ENCODE results near the gene MEF2D. TPM values are rescaled to one million over a fixed set of nuclear protein-coding genes. Genes with fewer than 3 reads are reported as not detected.
A peak's percentile ranks its signal among the peaks of the same experiment; 100 is the strongest.

The MEF2D gene
- total RNA-seq, 2 experiments from 2014 or later, result 49.5 to 52.1 TPM

DNA sequence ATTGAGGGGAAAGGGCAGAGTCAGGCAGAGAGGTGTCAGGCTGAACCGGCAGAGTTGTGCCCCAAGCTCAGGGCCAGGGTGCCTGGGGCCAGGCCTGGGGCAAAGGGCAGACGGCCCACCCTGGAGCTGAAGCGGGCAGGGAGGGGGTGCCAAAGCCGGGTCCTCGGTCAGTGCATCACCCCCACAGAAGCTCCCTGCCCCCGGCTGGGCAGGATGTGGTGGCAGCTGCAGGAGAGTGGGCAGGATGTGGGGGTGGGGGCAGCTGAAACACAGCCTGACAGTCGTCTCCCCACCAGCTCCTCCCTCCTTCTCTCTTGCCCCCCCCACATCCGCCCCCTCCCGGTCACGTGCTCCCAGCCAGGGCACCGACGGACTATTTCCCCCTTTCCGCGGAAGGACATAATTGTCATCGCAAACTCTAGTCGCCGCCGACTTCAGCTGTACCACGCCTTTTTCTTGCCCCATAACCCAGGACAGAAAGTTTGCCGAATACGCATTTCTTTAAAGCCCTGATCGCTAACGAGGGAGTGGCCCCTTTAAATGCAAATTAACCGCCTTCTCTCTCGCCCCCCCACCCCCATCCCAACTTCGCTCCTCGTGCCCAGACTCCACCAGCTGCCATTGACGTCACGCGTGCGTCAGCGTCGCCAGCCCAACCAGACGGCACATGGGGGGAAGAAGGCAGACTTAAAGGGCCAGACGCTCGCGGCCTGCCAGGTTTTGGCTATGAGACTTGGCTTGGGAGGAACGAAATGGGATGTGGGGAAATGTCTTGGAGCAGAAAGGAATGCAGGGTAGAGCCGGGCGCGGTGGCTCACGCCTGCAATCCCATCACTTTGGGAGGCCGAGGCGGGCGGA is 4.5 kb upstream of the MEF2D start:
- Mint-ChIP-seq H3K27me3 (no peaks in the 10 kb centered on the region), H3K36me3 (ENCODE audit: low read depth) (peaks cover 6% of the 10 kb centered on the region), H3K4me3 (peak overlapping the region; percentile 64), H3K9me3 (no peaks in the 10 kb centered on the region), H3K27ac (peak overlapping the region; percentile 97), H3K4me1 (peaks cover 75% of the 10 kb centered on the region)
- peak; percentile 98 for DNase-seq
- ChIA-PET CTCF (interaction anchor here (0.7 to 2.4 kb wide), 11 partner anchors 13 to 156 kb away, joined by 3 to 16 read pairs (median 3); no protein-coding TSS in a partner anchor), POLR2A (interaction anchor here (0.6 to 11.0 kb wide), 18 partner anchors 10 to 572 kb away, joined by 3 to 286 read pairs (median 4); partner anchors contain the start of genes HDGF, ISG20L2, METTL25B and NAXE)

DNA sequence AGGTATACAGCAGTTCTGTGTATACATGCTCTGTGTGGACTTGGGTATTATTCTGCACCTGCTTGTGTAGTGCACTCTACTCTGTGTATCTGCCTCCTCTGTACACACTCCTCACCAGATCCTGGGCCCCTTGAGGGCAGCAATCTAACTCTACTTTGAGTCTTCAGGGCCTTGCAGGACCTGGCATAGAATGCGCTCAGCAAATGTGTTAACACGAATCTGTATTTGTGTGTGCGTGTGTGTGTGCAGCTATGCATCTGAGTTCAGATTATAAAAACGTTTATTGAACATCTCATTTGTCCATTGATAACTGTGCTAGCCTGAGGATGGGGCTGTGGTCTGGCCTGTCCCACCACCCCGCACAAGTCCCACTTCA is 3.9 kb upstream of the MEF2D start:
- H3K36me3 Mint-ChIP-seq (ENCODE audit: low read depth), result peaks cover 6% of the 10 kb centered on the region
- H3K27ac Mint-ChIP-seq, result peak overlapping the region; percentile 97
- ChIA-PET CTCF (interaction anchor here (0.7 to 2.4 kb wide), 10 partner anchors 13 to 157 kb away, joined by 3 to 16 read pairs (median 4); no protein-coding TSS in a partner anchor), POLR2A (interaction anchor here (0.6 to 11.0 kb wide), 17 partner anchors 9 to 571 kb away, joined by 3 to 286 read pairs (median 4); partner anchors contain the start of genes HDGF, ISG20L2, METTL25B and NAXE)
- no peaks in the 10 kb centered on the region for H3K9me3 Mint-ChIP-seq
- H3K27me3 Mint-ChIP-seq, result no peaks in the 10 kb centered on the region
- H3K4me1 Mint-ChIP-seq, result peaks cover 73% of the 10 kb centered on the region
- H3K4me3 Mint-ChIP-seq, result peak overlapping the region; percentile 64
- no peak for DNase-seq

- Mint-ChIP-seq H3K27ac (peak overlapping the region; percentile 97), H3K4me3 (peak overlapping the region; percentile 64), H3K4me1 (peaks cover 70% of the 10 kb centered on the region), H3K27me3 (no peaks in the 10 kb centered on the region), H3K9me3 (no peaks in the 10 kb centered on the region), H3K36me3 (ENCODE audit: low read depth) (peaks cover 6% of the 10 kb centered on the region)
- CTCF ChIA-PET, result interaction anchor here (0.5 to 2.4 kb wide), 9 partner anchors 12 to 635 kb away, joined by 3 to 16 read pairs (median 4); no protein-coding TSS in a partner anchor
- no peak for DNase-seq
- POLR2A ChIA-PET, result interaction anchor here (1.0 to 11.0 kb wide), 7 partner anchors 9 to 248 kb away, joined by 3 to 286 read pairs (median 4); partner anchors contain the start of genes HDGF and NAXE
Observed at GRCh38 chr1:156503698-156504437, 3.3 kb upstream of the MEF2D start.

GRCh38 chr1:156502894-156503697 is 2.5 kb upstream of the MEF2D start:
- peaks cover 6% of the 10 kb centered on the region for H3K36me3 Mint-ChIP-seq (ENCODE audit: low read depth)
- H3K27me3 Mint-ChIP-seq, result no peaks in the 10 kb centered on the region
- POLR2A ChIA-PET, result interaction anchor here (1.2 to 11.0 kb wide), 2 partner anchors 18 to 225 kb away, joined by 4 to 286 read pairs; partner anchors contain the start of genes ISG20L2 and METTL25B
- no peak overlapping the region for H3K4me3 Mint-ChIP-seq
- H3K4me1 Mint-ChIP-seq, result peaks cover 70% of the 10 kb centered on the region
- H3K27ac Mint-ChIP-seq, result peak overlapping the region; percentile 97
- H3K9me3 Mint-ChIP-seq, result no peaks in the 10 kb centered on the region
- DNase-seq, result no peak
- CTCF ChIA-PET, result interaction anchor here (1.0 to 2.5 kb wide), 4 partner anchors 13 to 68 kb away, joined by 3 to 48 read pairs (median 10); no protein-coding TSS in a partner anchor

DNA sequence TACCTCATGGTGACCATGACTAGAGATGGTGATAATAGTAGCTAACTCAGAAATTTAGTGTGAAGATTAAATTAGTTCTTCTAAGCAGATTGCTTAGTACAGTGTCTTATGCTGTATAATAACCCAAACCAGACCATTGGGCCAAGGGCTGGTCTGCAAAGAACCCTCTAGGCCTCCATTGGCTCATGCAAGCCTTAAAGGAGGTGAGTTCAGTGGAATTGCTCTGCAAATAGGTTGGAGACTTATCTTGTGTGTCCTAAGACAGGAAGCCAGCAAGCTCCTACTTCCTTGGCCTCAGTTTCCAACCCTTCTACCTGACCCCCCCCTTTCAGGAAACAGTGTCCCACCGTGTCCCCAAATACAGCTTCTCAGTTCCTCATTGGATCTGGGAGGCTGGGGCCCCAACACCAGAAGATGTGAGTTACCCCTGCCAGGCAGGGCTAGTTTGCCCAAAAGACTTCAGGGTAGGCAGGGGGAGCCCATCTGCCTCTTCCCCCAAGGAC is 1.9 kb upstream of the MEF2D start:
- POLR2A ChIA-PET, result interaction anchor here (1.2 to 11.0 kb wide), 5 partner anchors 14 to 226 kb away, joined by 4 to 286 read pairs (median 22); partner anchors contain the start of genes ISG20L2, METTL25B and NAXE
- H3K4me1 Mint-ChIP-seq, result peaks cover 70% of the 10 kb centered on the region
- peak overlapping the region; percentile 87 for H3K4me3 Mint-ChIP-seq
- CTCF ChIA-PET, result interaction anchor here (1.0 to 2.5 kb wide), 7 partner anchors 14 to 117 kb away, joined by 3 to 48 read pairs (median 13); partner anchors contain the start of gene GPATCH4
- H3K36me3 Mint-ChIP-seq (ENCODE audit: low read depth), result peaks cover 6% of the 10 kb centered on the region
- H3K27ac Mint-ChIP-seq, result peak overlapping the region; percentile 97
- H3K9me3 Mint-ChIP-seq, result no peaks in the 10 kb centered on the region
- no peak for DNase-seq
- no peaks in the 10 kb centered on the region for H3K27me3 Mint-ChIP-seq

DNA sequence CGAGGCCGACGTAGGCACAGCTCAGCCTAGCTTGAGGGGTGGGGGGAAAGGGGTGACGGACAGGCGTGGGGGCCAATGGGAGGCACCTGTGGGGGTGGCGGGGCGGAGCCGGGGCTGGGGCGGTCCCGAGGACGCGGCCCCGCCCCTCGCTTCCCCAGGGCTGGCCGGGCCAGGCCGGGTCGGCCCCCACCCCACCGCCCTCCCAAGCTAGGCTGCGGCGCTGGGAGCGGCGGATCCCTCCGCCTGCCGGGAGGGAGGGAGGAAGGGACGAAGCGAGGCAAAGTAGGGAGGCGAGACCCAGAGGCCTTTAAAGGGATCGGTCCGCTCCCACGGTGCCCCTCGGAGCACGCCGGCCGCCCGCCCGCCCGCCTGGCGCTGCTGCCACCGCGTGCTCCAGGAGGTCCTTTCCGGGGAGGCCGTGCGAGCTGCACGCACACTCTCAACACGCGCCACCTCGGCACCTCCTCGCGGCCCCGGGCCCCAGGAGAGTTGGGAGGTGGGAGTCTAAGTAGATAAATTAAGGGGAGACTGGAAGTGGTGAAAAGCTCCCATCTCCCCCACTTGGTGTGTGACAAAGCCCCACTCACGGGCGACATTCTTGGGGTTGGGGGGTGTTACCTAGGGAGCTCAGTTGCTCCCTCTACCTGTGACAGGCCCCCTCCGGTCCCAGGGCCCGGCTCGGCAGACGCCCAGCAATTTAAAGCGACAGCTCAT is 375 bp upstream of the MEF2D start:
- H3K27ac Mint-ChIP-seq, result peak overlapping the region; percentile 97
- POLR2A ChIA-PET, result interaction anchor here (0.6 to 11.0 kb wide), 21 partner anchors 9 to 315 kb away, joined by 3 to 286 read pairs (median 6); partner anchors contain the start of genes GPATCH4, IQGAP3, NAXE and PRCC
- peaks cover 74% of the 10 kb centered on the region for H3K4me1 Mint-ChIP-seq
- peak overlapping the region; percentile 87 for H3K4me3 Mint-ChIP-seq
- peak; percentile 93 for DNase-seq
- H3K27me3 Mint-ChIP-seq, result no peaks in the 10 kb centered on the region
- no peaks in the 10 kb centered on the region for H3K9me3 Mint-ChIP-seq
- peaks cover 6% of the 10 kb centered on the region for H3K36me3 Mint-ChIP-seq (ENCODE audit: low read depth)
- CTCF ChIA-PET, result interaction anchor here (0.8 to 2.5 kb wide), 23 partner anchors 9 to 316 kb away, joined by 3 to 48 read pairs (median 4); partner anchors contain the start of genes GPATCH4, HDGF, NAXE and PRCC

DNA sequence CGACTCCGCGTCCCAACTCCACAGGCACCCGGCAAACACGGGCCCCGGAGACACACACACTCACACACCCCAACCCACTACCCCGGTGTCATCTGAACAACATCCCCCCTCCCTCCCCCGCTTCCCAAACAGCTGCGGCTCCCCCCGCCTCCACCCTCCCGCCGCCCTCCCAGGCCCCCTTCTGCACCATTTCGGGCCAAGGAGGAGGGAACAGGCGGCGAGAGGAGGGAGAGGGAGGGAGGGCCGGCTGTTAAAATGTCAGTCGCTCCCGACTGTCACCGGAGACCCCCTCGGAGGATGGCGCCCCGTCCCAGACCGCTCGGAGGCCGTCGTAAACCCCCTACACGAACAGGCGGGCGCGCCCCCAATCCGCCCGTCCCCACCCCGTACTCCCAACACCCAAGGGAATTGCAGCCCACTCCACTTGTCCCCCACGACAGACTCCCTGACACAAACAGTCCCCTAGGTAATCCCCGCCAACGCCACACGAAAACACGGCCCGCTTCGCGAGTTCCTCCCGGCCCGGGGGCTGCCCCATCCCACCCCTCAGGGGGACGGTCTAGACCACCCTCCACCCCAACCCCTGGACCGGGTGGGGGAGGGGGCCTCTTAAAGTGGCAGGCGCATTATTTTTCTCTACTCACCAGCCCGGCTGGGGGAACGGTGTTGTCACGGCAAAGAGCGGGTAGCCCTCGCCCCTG is 583 bp downstream of the MEF2D start:
- H3K36me3 Mint-ChIP-seq (ENCODE audit: low read depth), result peaks cover 14% of the 10 kb centered on the region
- peak overlapping the region; percentile 78 for H3K27ac Mint-ChIP-seq
- H3K4me3 Mint-ChIP-seq, result peak overlapping the region; percentile 87
- H3K9me3 Mint-ChIP-seq, result no peaks in the 10 kb centered on the region
- ChIA-PET CTCF (interaction anchor here (0.9 to 2.5 kb wide), 15 partner anchors 8 to 317 kb away, joined by 3 to 48 read pairs (median 7); partner anchors contain the start of genes GPATCH4, HDGF and SH2D2A), POLR2A (interaction anchor here (0.9 to 11.0 kb wide), 15 partner anchors 11 to 316 kb away, joined by 3 to 286 read pairs (median 9); partner anchors contain the start of genes GPATCH4, IQGAP3, NAXE and PRCC)
- no peaks in the 10 kb centered on the region for H3K27me3 Mint-ChIP-seq
- peaks cover 71% of the 10 kb centered on the region for H3K4me1 Mint-ChIP-seq
- DNase-seq, result peak; percentile 50

DNA sequence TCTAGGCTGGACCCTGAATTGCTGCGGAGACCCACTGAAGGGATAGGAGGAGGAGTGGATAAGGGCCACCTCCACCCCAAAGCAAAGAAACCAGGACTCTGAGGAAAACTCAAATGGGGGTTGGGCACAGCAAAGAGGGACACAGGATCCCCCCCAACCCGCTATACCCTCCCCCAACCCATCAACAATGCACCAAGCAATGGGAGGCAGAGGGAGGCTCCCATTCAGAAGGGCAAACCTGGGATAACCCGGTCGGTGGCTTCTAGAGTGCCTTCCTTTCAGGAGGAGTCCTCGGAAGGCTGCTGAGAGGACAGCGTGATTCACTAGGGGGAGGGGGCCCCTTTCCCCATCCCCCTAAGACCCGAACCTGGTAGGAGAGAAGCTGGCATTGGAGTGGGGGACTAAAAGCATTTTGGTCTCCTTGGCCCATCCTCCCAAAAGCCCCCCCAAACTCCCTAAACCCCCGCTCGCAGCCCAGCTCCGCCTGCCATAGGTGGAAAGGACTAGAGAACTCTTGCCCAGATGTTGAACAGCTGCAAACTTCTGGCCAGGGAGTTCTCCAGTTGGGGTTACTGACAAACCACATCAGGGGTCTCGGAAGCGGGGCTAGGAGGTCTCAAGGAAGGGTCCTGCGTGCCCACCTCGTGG is 1.3 kb downstream of the MEF2D start:
- CTCF ChIA-PET, result interaction anchor here (1.1 to 2.4 kb wide), 4 partner anchors 9 to 30 kb away, joined by 3 to 21 read pairs (median 4); no protein-coding TSS in a partner anchor

DNA sequence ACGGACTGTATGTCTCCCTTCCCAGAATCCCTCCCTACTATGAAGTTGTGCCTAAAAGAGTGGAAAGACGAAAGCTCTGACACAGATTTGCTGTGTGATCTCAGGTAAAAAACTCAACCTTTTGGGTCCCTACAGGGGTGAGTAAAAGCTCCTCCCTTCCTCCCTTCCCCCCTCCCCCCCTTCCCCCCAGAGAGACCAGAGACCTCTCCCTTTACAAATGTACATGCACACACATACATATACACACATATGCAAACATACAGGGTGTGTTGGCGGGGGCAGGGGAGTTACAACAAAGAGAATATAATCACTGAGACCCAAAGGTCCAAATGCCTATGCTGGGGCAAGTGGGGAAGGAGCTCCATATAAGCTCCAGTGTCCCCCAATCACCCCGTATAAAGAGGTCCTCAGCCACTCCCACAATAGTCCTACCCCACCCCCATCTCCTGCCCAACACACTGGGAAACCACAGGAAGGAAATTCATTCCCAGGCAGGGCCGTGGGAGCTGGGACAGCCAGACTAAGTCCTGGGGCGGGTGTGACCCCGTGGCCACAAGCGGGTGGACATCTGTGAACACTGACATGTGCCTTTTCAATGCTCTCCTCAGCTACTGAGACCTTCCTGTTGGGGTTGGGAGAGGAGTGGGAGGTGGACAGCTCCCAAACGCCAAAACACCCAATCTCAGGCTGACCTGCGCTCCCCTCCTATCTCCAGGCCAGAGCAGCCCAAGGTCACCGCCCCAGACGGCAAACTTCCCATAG is 2.0 kb downstream of the MEF2D start:
- H3K27me3 Mint-ChIP-seq, result no peaks in the 10 kb centered on the region
- H3K36me3 Mint-ChIP-seq (ENCODE audit: low read depth), result peaks cover 12% of the 10 kb centered on the region
- CTCF ChIA-PET, result interaction anchor here (1.1 to 2.4 kb wide), 4 partner anchors 9 to 31 kb away, joined by 3 to 21 read pairs (median 4); no protein-coding TSS in a partner anchor
- H3K4me1 Mint-ChIP-seq, result peaks cover 65% of the 10 kb centered on the region
- no peak overlapping the region for H3K27ac Mint-ChIP-seq
- no peak for DNase-seq
- POLR2A ChIA-PET, result interaction anchor here (0.6 to 11.0 kb wide), 7 partner anchors 10 to 566 kb away, joined by 3 to 286 read pairs (median 7); partner anchors contain the start of gene NAXE
- H3K4me3 Mint-ChIP-seq, result peak overlapping the region; percentile 87
- H3K9me3 Mint-ChIP-seq, result no peaks in the 10 kb centered on the region

More for the DNA sequence above, 1.3 kb downstream of the MEF2D start:
- Mint-ChIP-seq H3K4me1 (peaks cover 68% of the 10 kb centered on the region), H3K27me3 (no peaks in the 10 kb centered on the region), H3K4me3 (peak overlapping the region; percentile 87), H3K9me3 (no peaks in the 10 kb centered on the region), H3K27ac (peak overlapping the region; percentile 58), H3K36me3 (ENCODE audit: low read depth) (peaks cover 17% of the 10 kb centered on the region)
- POLR2A ChIA-PET, result interaction anchor here (0.8 to 11.0 kb wide), 6 partner anchors 10 to 93 kb away, joined by 3 to 286 read pairs (median 8); partner anchors contain the start of gene NAXE
- DNase-seq, result no peak
